GM12878 (cell line): Measurements from ENCODE around the gene HIKESHI. TPM values are rescaled to one million over a fixed set of nuclear protein-coding genes. Genes with fewer than 3 reads are reported as not detected.

ENCODE experiments used
- ATAC-seq: fragments of 200-7000 bp; cut with Tn5 transposase; 3 replicates; pipeline ENCODE4 v1.9.1; 2020; ENCODE audit warnings: mild to moderate bottlenecking, moderate library complexity
- BruUV-seq: library from RNA; stranded (reverse); fragments of 400-500 nt; replicated peaks from 2 replicates; lab custom pipeline; 2021; lab: Mats Ljungman, UMichigan
- CTCF ChIA-PET: fragments of 300-600 bp; sonication (Branson Sonifier 250); formaldehyde crosslinking; extraction: SDS; loops from one replicate; lab custom pipeline; 2021; ENCODE audit warnings: inconsistent platforms; lab: Yijun Ruan, JAX
- POLR2A ChIA-PET: fragments of 350-600 bp; formaldehyde crosslinking; extraction: SDS; loops from one replicate; lab custom pipeline; 2021; ENCODE audit warnings: inconsistent platforms; lab: Charles Lee
- RAD21 ChIA-PET: fragments of 300-600 bp; sonication (Branson Sonifier 250); formaldehyde crosslinking; loops from one replicate; lab custom pipeline; 2023; ENCODE audit warnings: antibody characterized with exemption; ENCODE audit not compliant: unreplicated experiment; lab: Charles Lee
- SMC1A ChIA-PET: fragments of 300-600 bp; sonication (Branson Sonifier 250); formaldehyde crosslinking; loops from one replicate; lab custom pipeline; 2023; ENCODE audit not compliant: unreplicated experiment, uncharacterized antibody; lab: Charles Lee
- DNase-seq: peaks from one replicate; pipeline ENCODE4 v3.0.0-alpha.2; 2011; ENCODE audit warnings: low read depth, low spot score
- FAIRE-seq: peaks from 3 replicates; lab custom pipeline; 2011; peaks lifted over from hg19 to GRCh38; lab: Jason Lieb, UNC
- H2AFZ ChIP-seq: 2 replicates; pipeline ENCODE4 v1.6.0; 2011; ENCODE audit warnings: low read depth, low read length, control low read depth; ENCODE audit not compliant: control insufficient read depth
- H3K27ac ChIP-seq: 2 replicates; pipeline ENCODE4 v1.5.1; 2011; ENCODE audit warnings: control low read depth; ENCODE audit not compliant: control insufficient read depth, insufficient read depth
- H3K27me3 ChIP-seq, 2 experiments: replicated peaks in 1 of 2; 2 replicates each; pipeline versions ENCODE4 v1.6.0 to v1.6.1; 2011; ENCODE audit warnings: low read length in 1 of 2; ENCODE audit not compliant: control insufficient read depth in 2 of 2, insufficient read depth in 2 of 2
- H3K36me3 ChIP-seq, 2 experiments: 2 replicates each; pipeline ENCODE4 v1.5.1; 2011; ENCODE audit warnings: low read length in 1 of 2; ENCODE audit not compliant: control insufficient read depth in 2 of 2, insufficient read depth in 2 of 2
- H3K4me1 ChIP-seq: 2 replicates; pipeline ENCODE4 v1.6.1; 2011; ENCODE audit warnings: mild to moderate bottlenecking, low read length, moderate library complexity, mixed read lengths; ENCODE audit not compliant: control insufficient read depth, insufficient read depth
- H3K4me2 ChIP-seq: 2 replicates; pipeline ENCODE4 v1.6.0; 2011; ENCODE audit warnings: control low read depth; ENCODE audit not compliant: control insufficient read depth, insufficient read depth
- H3K4me3 ChIP-seq: fragments of 200-600 bp; sonication (generic); 2 replicates; pipeline ENCODE4 v1.5.1; 2016
- H3K79me2 ChIP-seq: 2 replicates; pipeline ENCODE4 v1.6.0; 2011; ENCODE audit warnings: low read length; ENCODE audit not compliant: control insufficient read depth, insufficient read depth
- H3K9ac ChIP-seq: 2 replicates; pipeline ENCODE4 v1.8.0; 2011; ENCODE audit warnings: low read length, control low read depth, mixed read lengths; ENCODE audit not compliant: control insufficient read depth, insufficient read depth
- H3K9me3 ChIP-seq: replicated peaks from 3 replicates; pipeline ENCODE4 v1.5.1; 2011; ENCODE audit warnings: mild to moderate bottlenecking, low read length; ENCODE audit not compliant: control insufficient read depth, insufficient read depth
- H4K20me1 ChIP-seq: 2 replicates; pipeline ENCODE4 v1.6.0; 2011; ENCODE audit not compliant: control insufficient read depth, insufficient read depth
- BACH1 ChIP-seq: fragments of 450-650 bp; IDR thresholded peaks from 2 replicates; pipeline ENCODE4 v1.6.1; 2017; ENCODE audit warnings: mild to moderate bottlenecking, borderline replicate concordance
- CREB1 ChIP-seq: IDR thresholded peaks from 2 replicates; pipeline ENCODE4 v1.6.1; 2012; ENCODE audit warnings: low read depth, mild to moderate bottlenecking, inconsistent platforms
- ZBED1 ChIP-seq: IDR thresholded peaks from 2 replicates; pipeline ENCODE4 v1.6.1; 2016; ENCODE audit warnings: borderline replicate concordance
- ZBTB40 ChIP-seq: fragments of 450-650 bp; IDR thresholded peaks from 2 replicates; pipeline ENCODE4 v1.6.1; 2016; ENCODE audit warnings: mild to moderate bottlenecking, moderate library complexity, borderline replicate concordance
- ZNF592 ChIP-seq: fragments of 450-650 bp; IDR thresholded peaks from 2 replicates; pipeline ENCODE4 v1.6.1; 2017; ENCODE audit warnings: mild to moderate bottlenecking, moderate library complexity
- ZSCAN29 ChIP-seq: fragments of 450-650 bp; IDR thresholded peaks from 2 replicates; pipeline ENCODE4 v1.6.1; 2017; ENCODE audit warnings: mild to moderate bottlenecking, moderate library complexity
- whole genome bisulfite sequencing: methylation state at CpG from one replicate; pipeline ENCODE4 v1.1.6; 2016; ENCODE audit warnings: low lambda C conversion rate; ENCODE audit not compliant: insufficient replicate concordance, insufficient coverage; ENCODE audit errors: missing lambda C conversion rate; 5-methylcytosine and 5-hydroxymethylcytosine counted together
- in situ Hi-C: fragments of 300-500 bp; cut with MboI; formaldehyde crosslinking; loops from 9 replicates; pipeline ENCODE4 v1.14.3; 2018; ENCODE audit warnings: mixed read lengths
- intact Hi-C: fragments of 100-400 bp; cut with micrococcal nuclease; formaldehyde crosslinking; loops from one replicate; pipeline ENCODE4 v1.14.2; 2022; ENCODE audit not compliant: unreplicated experiment
- polyA plus RNA-seq, 11 experiments: library from polyadenylated mRNA; depleted of rRNA in 4 of 11; unstranded in 6 of 11; stranded (reverse) in 5 of 11; fragments of >200 nt; fragmentation: Nextera tagmentation in 4 of 11; fragmentation: Illumina TruSeq in 1 of 11; extraction: Ambion mirVana in 4 of 11; extraction: Trizol in 1 of 11; gene quantifications; 1 replicate in 1 of 11; 2 replicates in 10 of 11; pipeline versions ENCODE4 v1.2.1 to v1.2.3, GENCODE V29; 2011 to 2016; ENCODE audit warnings: inconsistent platforms in 2 of 11, missing spikeins in 2 of 11, low read depth in 1 of 11
- total RNA-seq, 4 experiments: library from RNA; depleted of rRNA in 3 of 4; stranded (reverse); fragments of >200 nt in 3 of 4; fragmentation: Illumina TruSeq in 1 of 4; extraction: Trizol in 1 of 4; gene quantifications; 2 replicates each; pipeline versions ENCODE4 v1.2.1 to v1.2.3, GENCODE V29; 2013 to 2021

Gene HIKESHI
- total and polyA plus RNA-seq, 10 of the 15 experiments (the other 5 are each of a cell fraction or from before 2014, with no cell fraction given): 42.3 to 228 (median 85.7) TPM

GRCh38 chr11:86313793-86314192 is 11.8 kb downstream of the HIKESHI start:
- Histone ChIP-seq H3K4me2 (no peak overlapping the region), H2AFZ (no peak overlapping the region), H3K27ac (no peak overlapping the region), H3K4me1 (no peaks in the 10 kb centered on the region), H3K9me3 (no peaks in the 10 kb centered on the region), H3K27me3 (no peaks in the 10 kb centered on the region)
- DNase-seq: no peak
- ChIA-PET POLR2A (interaction anchor here (0.6 to 1.5 kb wide), 2 partner anchors 11 to 21 kb away, joined by 4 to 8 read pairs; partner anchors contain the start of gene HIKESHI), CTCF (interaction anchor here (1.1 to 1.5 kb wide), 2 partner anchors 11 to 51 kb away, joined by 3 read pairs; partner anchors contain the start of gene HIKESHI), RAD21 (no interaction called here)
- no peak for FAIRE-seq
- TF ChIP-seq ZBTB40: no peak
- no peak for TF ChIP-seq CREB1
- TF ChIP-seq BACH1: no peak
- TF ChIP-seq ZBED1: no peak
- no peak for TF ChIP-seq ZSCAN29
- no peak for TF ChIP-seq ZNF592
- TF ChIP-seq, all 136 proteins: peak for 0
- Histone ChIP-seq H3K9ac (no peak overlapping the region), H3K36me3 (peaks cover 0 to 6% of the 10 kb centered on the region in 2 experiments; a peak in 1 of 4 replicates), H3K79me2 (no peaks in the 10 kb centered on the region), H3K4me3 (no peak overlapping the region), H4K20me1 (no peaks in the 10 kb centered on the region)
- SMC1A ChIA-PET: interaction anchor here (1.2 kb wide), 1 partner anchor 196 kb away, joined by 3 read pairs; no protein-coding TSS in a partner anchor
- WGBS: 98% methylated on average over 2 of the region's 2 CpGs
- no peak for ATAC-seq
- no TSS peak for BruUV-seq
- intact Hi-C loops (no loop called here), in situ Hi-C loops (no loop called here)
